Measurements from ENCODE around the gene M1AP.
A peak's percentile ranks its signal among the peaks of the same experiment; 100 is the strongest.

The M1AP gene

GRCh38 chr2:74587664-74588277 lies 60.4 kb downstream of the M1AP start:
- peaks cover 9% of the 10 kb centered on the region for H3K27me3 ChIP-seq (ENCODE audit: insufficient read depth, low read length, poor library complexity)
- H3K9me3 ChIP-seq (ENCODE audit: insufficient read depth, low read length, severe bottlenecking), result no peaks in the 10 kb centered on the region
- H3K4me2 ChIP-seq (ENCODE audit: insufficient read depth, low read length), result no peak overlapping the region
- no peaks in the 10 kb centered on the region for H3K36me3 ChIP-seq (ENCODE audit: insufficient read depth, low read length)
- H4K20me1 ChIP-seq (ENCODE audit: insufficient read depth, low read length), result no peaks in the 10 kb centered on the region
- peaks cover 7% of the 10 kb centered on the region; the same call in 1 of the 2 replicates for H3K4me1 ChIP-seq (ENCODE audit: insufficient read depth, low read length)
- H2AFZ ChIP-seq (ENCODE audit: low read depth, low read length), result peak overlapping the region; percentile 64
- H3K27ac ChIP-seq (ENCODE audit: low read length), result no peak overlapping the region
- no peaks in the 10 kb centered on the region for H3K79me2 ChIP-seq (ENCODE audit: insufficient read depth, low read length)
- peak; percentile 97 for ATAC-seq (ENCODE audit: insufficient read depth, low read depth)
- TF ChIP-seq EZH2 (IDR thresholded peaks at IDR 0.05; ENCODE audit: borderline replicate concordance, low read depth, low read length, severe bottlenecking) (no peak), CTCF (IDR thresholded peaks at IDR 0.05; ENCODE audit: borderline replicate concordance, extremely low read depth, low read length, poor library complexity, severe bottlenecking) (peak; percentile 82)
- DNase-seq, result peak; percentile 74
- H3K4me3 ChIP-seq (ENCODE audit: low read depth in 1 of 2, low read length in 2 of 2), result no peak overlapping the region
- no peak overlapping the region for H3K9ac ChIP-seq (ENCODE audit: low read depth, low read length)

- H4K20me1 ChIP-seq (ENCODE audit: insufficient read depth, low read length), result no peaks in the 10 kb centered on the region
- H3K9me3 ChIP-seq (ENCODE audit: insufficient read depth, low read length, severe bottlenecking), result no peaks in the 10 kb centered on the region
- no peaks in the 10 kb centered on the region for H3K36me3 ChIP-seq (ENCODE audit: insufficient read depth, low read length)
- no peak overlapping the region for H3K27ac ChIP-seq (ENCODE audit: low read length)
- no peak overlapping the region; the same call in 1 of the 2 replicates for H3K4me2 ChIP-seq (ENCODE audit: insufficient read depth, low read length)
- ATAC-seq (ENCODE audit: insufficient read depth, low read depth) (no peak), DNase-seq (no peak)
- TF ChIP-seq CTCF (IDR thresholded peaks at IDR 0.05; ENCODE audit: borderline replicate concordance, extremely low read depth, low read length, poor library complexity, severe bottlenecking) (peak; percentile 28), EZH2 (IDR thresholded peaks at IDR 0.05; ENCODE audit: borderline replicate concordance, low read depth, low read length, severe bottlenecking) (no peak)
- H2AFZ ChIP-seq (ENCODE audit: low read depth, low read length), result peak overlapping the region; percentile 41
- H3K9ac ChIP-seq (ENCODE audit: low read depth, low read length), result no peak overlapping the region
- H3K27me3 ChIP-seq (ENCODE audit: insufficient read depth, low read length, poor library complexity), result peaks cover 2% of the 10 kb centered on the region
- no peaks in the 10 kb centered on the region for H3K79me2 ChIP-seq (ENCODE audit: insufficient read depth, low read length)
- H3K4me1 ChIP-seq (ENCODE audit: insufficient read depth, low read length), result peaks cover 7% of the 10 kb centered on the region; the same call in 1 of the 2 replicates
- H3K4me3 ChIP-seq (ENCODE audit: low read depth in 1 of 2, low read length in 2 of 2), result no peak overlapping the region
Observed at GRCh38 chr2:74585406-74586185, 62.5 kb downstream of the M1AP start.

GRCh38 chr2:74584088-74584645 lies 64.0 kb downstream of the M1AP start:
- no peaks in the 10 kb centered on the region for H3K36me3 ChIP-seq (ENCODE audit: insufficient read depth, low read length)
- ATAC-seq (ENCODE audit: insufficient read depth, low read depth), result no peak

More at GRCh38 chr2:74584088-74584645, 64.0 kb downstream of the M1AP start:
- Histone ChIP-seq H2AFZ (ENCODE audit: low read depth, low read length) (no peak overlapping the region), H3K27me3 (ENCODE audit: insufficient read depth, low read length, poor library complexity) (no peaks in the 10 kb centered on the region), H3K4me3 (ENCODE audit: low read depth in 1 of 2, low read length in 2 of 2) (no peak overlapping the region), H3K9me3 (ENCODE audit: insufficient read depth, low read length, severe bottlenecking) (no peaks in the 10 kb centered on the region), H3K4me1 (ENCODE audit: insufficient read depth, low read length) (peaks cover 7% of the 10 kb centered on the region; the same call in 1 of the 2 replicates), H3K4me2 (ENCODE audit: insufficient read depth, low read length) (no peak overlapping the region), H3K9ac (ENCODE audit: low read depth, low read length) (no peak overlapping the region), H3K79me2 (ENCODE audit: insufficient read depth, low read length) (no peaks in the 10 kb centered on the region), H4K20me1 (ENCODE audit: insufficient read depth, low read length) (no peaks in the 10 kb centered on the region), H3K27ac (ENCODE audit: low read length) (no peak overlapping the region)
- no peak for DNase-seq
- no peak for TF ChIP-seq CTCF (IDR thresholded peaks at IDR 0.05; ENCODE audit: borderline replicate concordance, extremely low read depth, low read length, poor library complexity, severe bottlenecking)
- no peak for TF ChIP-seq EZH2 (IDR thresholded peaks at IDR 0.05; ENCODE audit: borderline replicate concordance, low read depth, low read length, severe bottlenecking)

Data from DND-41 (cell line).